Epithelial cell of proximal tubule (primary cell): Measurements from ENCODE around the gene FYN. TPM values are rescaled to one million over a fixed set of nuclear protein-coding genes. Genes with fewer than 3 reads are reported as not detected.

Experiments used
- DNase-seq: peaks from one replicate; pipeline ENCODE4 v3.0.0-alpha.2; 2011; ENCODE audit warnings: low read depth
- H3K4me3 ChIP-seq: 2 replicates; pipeline ENCODE4 v1.5.1; 2011; ENCODE audit warnings: low read depth, mild to moderate bottlenecking, low read length
- CTCF ChIP-seq: conservative IDR thresholded peaks from 2 replicates; pipeline ENCODE4 v1.5.1; 2012; ENCODE audit warnings: low read depth, mild to moderate bottlenecking, low read length
- total RNA-seq: library from RNA; depleted of rRNA; stranded (reverse); fragments of >200 nt; gene quantifications from 2 replicates; pipeline ENCODE4 v1.2.3, GENCODE V29; 2015

FYN gene
- total RNA-seq, 1 donor from 2014 or later, result 55.4 TPM

- no peak for TF ChIP-seq CTCF
- no peak for DNase-seq
- no peak overlapping the region for H3K4me3 ChIP-seq
These were observed 161.1 kb downstream of the FYN start for GRCh38 chr6:111711984-111712752.

DNA sequence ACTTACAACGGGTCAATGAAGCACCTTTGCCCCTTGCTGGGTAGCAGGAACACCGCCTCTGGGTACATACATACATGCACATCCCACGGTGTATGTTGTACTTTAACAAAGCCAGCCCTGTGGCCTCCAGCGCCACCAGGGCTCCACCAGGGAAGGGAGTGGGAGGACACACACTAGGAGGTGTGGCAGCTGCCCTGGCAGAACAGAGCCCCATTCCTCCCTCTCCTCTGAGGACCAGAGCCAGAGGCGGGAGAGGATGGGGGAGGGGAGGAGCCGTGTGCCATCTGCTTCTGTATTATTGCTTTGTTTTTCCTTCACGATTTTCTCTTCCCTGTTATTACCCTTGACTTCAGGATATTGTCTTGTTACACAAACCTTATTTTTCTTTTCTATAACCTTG is 161.8 kb downstream of the FYN start:
- no peak for DNase-seq
- no peak for TF ChIP-seq CTCF
- H3K4me3 ChIP-seq, result no peak overlapping the region

- DNase-seq, result no peak
- no peak overlapping the region for H3K4me3 ChIP-seq
- TF ChIP-seq CTCF, result no peak
These were observed 162.3 kb downstream of the FYN start for GRCh38 chr6:111710911-111711310.

GRCh38 chr6:111710439-111710838 is 162.8 kb downstream of the FYN start:
- no peak for DNase-seq
- H3K4me3 ChIP-seq, result no peak overlapping the region
- no peak for TF ChIP-seq CTCF

DNA sequence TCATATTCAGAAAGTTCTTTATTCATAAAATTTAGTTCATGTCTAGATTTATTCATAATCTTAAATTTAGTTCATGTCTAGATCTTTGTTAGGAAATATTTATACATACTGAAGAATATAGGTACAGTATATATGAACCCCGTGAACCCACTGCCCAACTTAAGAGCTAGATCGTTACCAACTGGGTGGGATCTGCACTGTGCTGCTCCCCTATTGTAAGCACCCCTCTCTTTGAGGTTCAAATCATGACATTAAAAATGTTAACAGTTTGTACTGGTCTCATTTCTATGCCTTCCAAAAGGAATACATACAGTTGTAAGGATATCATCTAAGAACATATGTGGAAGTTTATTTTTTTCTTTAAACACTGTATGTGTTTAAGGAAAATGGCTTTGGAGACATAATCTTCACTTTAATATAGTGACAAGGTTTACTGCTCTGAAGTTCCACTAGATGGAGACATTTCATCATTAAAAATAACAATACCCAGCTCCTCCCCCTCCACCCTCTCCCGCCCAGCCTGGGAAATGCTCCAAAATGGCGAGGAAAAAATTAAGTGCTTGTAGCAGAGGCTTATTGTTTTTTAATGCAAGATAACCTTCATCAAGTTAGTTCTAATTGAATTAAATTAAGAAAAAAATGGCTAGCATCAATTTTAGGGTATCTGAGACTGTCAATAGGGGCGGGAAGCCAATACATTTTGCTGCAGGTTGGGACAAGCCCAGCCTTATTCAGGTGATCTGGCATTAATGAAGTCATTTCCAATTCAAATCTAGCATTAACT is 163.4 kb downstream of the FYN start:
- no peak overlapping the region for H3K4me3 ChIP-seq
- peak; percentile 63 for TF ChIP-seq CTCF
- DNase-seq, result peak; percentile 19

- TF ChIP-seq CTCF, result no peak
- no peak overlapping the region for H3K4me3 ChIP-seq
These were observed 164.1 kb downstream of the FYN start for GRCh38 chr6:111709201-111709600.

More at GRCh38 chr6:111709201-111709600, 164.1 kb downstream of the FYN start:
- no peak for DNase-seq
